Neural cell (in vitro differentiated cells): ENCODE data around the gene POLR2H. TPM values are rescaled to one million over a fixed set of nuclear protein-coding genes. Genes with fewer than 3 reads are reported as not detected.

Source experiments
- H2AFZ ChIP-seq: fragments of 200-600, 300-800 bp; sonication (generic), shearing (Covaris generic); 2 replicates; pipeline ENCODE4 v1.6.0; 2014; ENCODE audit warnings: low read depth, mild to moderate bottlenecking, antibody characterized with exemption, low read length, moderate library complexity
- H3F3A ChIP-seq: fragments of 200-600 bp; shearing (Covaris generic); 2 replicates; pipeline ENCODE4 v1.6.1; 2016; ENCODE audit warnings: mild to moderate bottlenecking, moderate library complexity, mixed read lengths, antibody characterized with exemption, low read length; ENCODE audit not compliant: insufficient read depth, poor library complexity, severe bottlenecking
- H3K27ac ChIP-seq: fragments of 200-600, 300-800 bp; sonication (generic), shearing (Covaris generic); 2 replicates; pipeline ENCODE4 v1.5.1; 2014; ENCODE audit warnings: mild to moderate bottlenecking, low read length, moderate library complexity
- H3K27me3 ChIP-seq: fragments of 300-800, 200-600 bp; sonication (generic), shearing (Covaris generic); 2 replicates; pipeline ENCODE4 v1.6.0; 2014; ENCODE audit warnings: mild to moderate bottlenecking, low read depth, low read length, moderate library complexity; ENCODE audit not compliant: insufficient read depth
- H3K36me3 ChIP-seq: fragments of 300-800, 200-600 bp; sonication (generic), shearing (Covaris generic); 2 replicates; pipeline ENCODE4 v1.5.1; 2014; ENCODE audit warnings: mild to moderate bottlenecking, antibody characterized with exemption, low read length, moderate library complexity; ENCODE audit not compliant: insufficient read depth
- H3K4me2 ChIP-seq: fragments of 300-800, 200-600 bp; sonication (generic), shearing (Covaris generic); 2 replicates; pipeline ENCODE4 v1.6.0; 2014; ENCODE audit warnings: mild to moderate bottlenecking, low read length
- H3K4me3 ChIP-seq: fragments of 300-800, 200-600 bp; sonication (generic), shearing (Covaris generic); 2 replicates; pipeline ENCODE4 v1.5.1; 2014; ENCODE audit warnings: mild to moderate bottlenecking, low read length, moderate library complexity
- H3K79me2 ChIP-seq: fragments of 200-600 bp; shearing (Covaris generic); replicated peaks from 2 replicates; pipeline ENCODE4 v1.6.0; 2014; ENCODE audit warnings: mild to moderate bottlenecking, low read length, moderate library complexity; ENCODE audit not compliant: insufficient read depth
- H3K9ac ChIP-seq: fragments of 300-800, 200-600 bp; sonication (generic), shearing (Covaris generic); 2 replicates; pipeline ENCODE4 v1.6.1; 2016; ENCODE audit warnings: mild to moderate bottlenecking, low read length, mixed read lengths
- H3K9me2 ChIP-seq: fragments of 200-600 bp; shearing (Covaris generic); 2 replicates; pipeline ENCODE4 v1.6.1; 2016; ENCODE audit warnings: mild to moderate bottlenecking, low read length, mixed read lengths; ENCODE audit not compliant: insufficient read depth
- H3K9me3 ChIP-seq: fragments of 200-600, 300-800 bp; sonication (generic), shearing (Covaris generic); 2 replicates; pipeline ENCODE4 v1.6.1; 2016; ENCODE audit warnings: mild to moderate bottlenecking, mixed run types, low read length, moderate library complexity, mixed read lengths
- H4K20me1 ChIP-seq: fragments of 200-600 bp; shearing (Covaris generic); 2 replicates; pipeline ENCODE4 v1.6.1; 2016; ENCODE audit warnings: mild to moderate bottlenecking, mixed run types; ENCODE audit not compliant: insufficient read depth
- EP300 ChIP-seq: fragments of 450-650 bp; conservative IDR thresholded peaks from 2 replicates; pipeline ENCODE4 v1.6.1; 2014; ENCODE audit warnings: antibody characterized with exemption, mild to moderate bottlenecking, moderate library complexity; ENCODE audit not compliant: poor library complexity, severe bottlenecking
- EZH2 ChIP-seq: fragments of 200-600, 300-800 bp; shearing (Covaris generic), sonication (generic); IDR thresholded peaks from 2 replicates; pipeline ENCODE4 v1.6.1; 2014; ENCODE audit warnings: antibody characterized with exemption, low read length, borderline replicate concordance, mild to moderate bottlenecking; ENCODE audit not compliant: insufficient read depth, poor library complexity, severe bottlenecking
- MXI1 ChIP-seq: fragments of 450-650 bp; conservative IDR thresholded peaks from 2 replicates; pipeline ENCODE4 v1.6.1; 2014; ENCODE audit warnings: antibody characterized with exemption, mild to moderate bottlenecking; ENCODE audit not compliant: poor library complexity, severe bottlenecking
- POLR2AphosphoS5 ChIP-seq: IDR thresholded peaks from 2 replicates; pipeline ENCODE4 v1.6.1; 2012
- RAD21 ChIP-seq: fragments of 450-650 bp; conservative IDR thresholded peaks from 2 replicates; pipeline ENCODE4 v1.6.1; 2014; ENCODE audit warnings: antibody characterized with exemption, mild to moderate bottlenecking, moderate library complexity
- REST ChIP-seq: IDR thresholded peaks from 2 replicates; pipeline ENCODE4 v1.6.1; 2012; ENCODE audit warnings: borderline replicate concordance
- SMC3 ChIP-seq: fragments of 450-650 bp; conservative IDR thresholded peaks from 2 replicates; pipeline ENCODE4 v1.6.1; 2014; ENCODE audit warnings: antibody characterized with exemption, mild to moderate bottlenecking, moderate library complexity; ENCODE audit not compliant: poor library complexity
- TAF1 ChIP-seq: IDR thresholded peaks from 2 replicates; pipeline ENCODE4 v1.6.1; 2012; ENCODE audit warnings: low read depth
- polyA plus RNA-seq: library from polyadenylated mRNA; depleted of rRNA; stranded (reverse); fragments of >200 nt; gene quantifications from 2 replicates; pipeline ENCODE4 v1.2.3, GENCODE V29; 2014
- TF ChIP-seq, protein P1 (sequence below): fragments of 450-650 bp; IDR thresholded peaks from 2 replicates; pipeline ENCODE4 v1.5.1; 2014; ENCODE audit warnings: antibody characterized with exemption, mild to moderate bottlenecking, moderate library complexity; ENCODE audit not compliant: poor library complexity, severe bottlenecking

The POLR2H gene
- polyA plus RNA-seq, 1 donor from 2014 or later = 185 TPM

DNA sequence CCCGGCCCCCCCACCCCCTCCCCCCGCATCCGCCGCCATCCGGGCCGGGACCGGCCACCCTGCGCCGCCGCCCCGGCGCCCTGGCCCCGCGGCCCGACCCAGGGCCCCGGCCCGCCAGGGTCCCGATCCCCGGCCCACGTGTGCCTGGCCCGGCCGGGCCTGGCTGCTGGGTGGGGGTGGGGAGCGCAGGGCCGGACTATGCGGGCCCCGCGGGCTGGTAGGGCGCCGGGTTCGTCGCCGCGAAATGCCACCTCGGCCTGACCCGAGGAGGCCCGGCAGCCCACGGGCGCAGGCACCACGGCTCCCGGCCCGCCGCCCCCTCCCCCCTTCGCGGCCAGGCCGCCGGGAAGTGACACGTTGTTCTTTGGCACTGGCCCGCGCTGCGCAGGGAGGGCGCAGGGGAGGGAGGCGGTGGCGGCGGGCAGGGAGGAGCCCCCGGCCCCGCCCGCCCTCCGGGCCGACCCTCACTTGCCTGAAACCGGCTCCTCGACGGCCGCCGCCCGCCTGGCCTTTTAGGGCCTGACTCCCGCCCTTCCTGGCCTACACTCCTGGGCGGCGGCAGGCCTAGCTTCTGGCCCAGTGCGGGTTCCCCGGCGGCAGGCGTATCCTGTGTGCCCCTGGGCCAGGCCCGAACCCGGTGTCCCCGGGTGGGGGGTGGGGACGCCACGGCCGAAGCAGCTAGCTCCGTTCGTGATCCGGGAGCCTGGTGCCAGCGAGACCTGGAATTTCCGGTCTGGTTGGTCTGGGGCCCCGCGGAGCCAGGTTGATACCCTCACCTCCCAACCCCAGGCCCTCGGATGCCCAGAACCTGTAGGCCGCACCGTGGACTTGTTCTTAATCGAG is 46.6 kb upstream of the POLR2H start:
- Histone ChIP-seq H3K9ac (peak overlapping the region; percentile 81), H3K9me3 (no peaks in the 10 kb centered on the region), H3K36me3 (no peaks in the 10 kb centered on the region), H2AFZ (no peak overlapping the region), H3F3A (no peaks in the 10 kb centered on the region), H3K27ac (peak overlapping the region; percentile 62), H3K9me2 (no peaks in the 10 kb centered on the region), H3K27me3 (no peaks in the 10 kb centered on the region), H3K4me3 (peak overlapping the region; percentile 87), H4K20me1 (no peaks in the 10 kb centered on the region), H3K4me2 (peak overlapping the region; percentile 89), H3K79me2 (peaks cover 35% of the 10 kb centered on the region)
- TF ChIP-seq EZH2 = no peak
- TF ChIP-seq POLR2AphosphoS5 = no peak
- TF ChIP-seq, protein P1, sequence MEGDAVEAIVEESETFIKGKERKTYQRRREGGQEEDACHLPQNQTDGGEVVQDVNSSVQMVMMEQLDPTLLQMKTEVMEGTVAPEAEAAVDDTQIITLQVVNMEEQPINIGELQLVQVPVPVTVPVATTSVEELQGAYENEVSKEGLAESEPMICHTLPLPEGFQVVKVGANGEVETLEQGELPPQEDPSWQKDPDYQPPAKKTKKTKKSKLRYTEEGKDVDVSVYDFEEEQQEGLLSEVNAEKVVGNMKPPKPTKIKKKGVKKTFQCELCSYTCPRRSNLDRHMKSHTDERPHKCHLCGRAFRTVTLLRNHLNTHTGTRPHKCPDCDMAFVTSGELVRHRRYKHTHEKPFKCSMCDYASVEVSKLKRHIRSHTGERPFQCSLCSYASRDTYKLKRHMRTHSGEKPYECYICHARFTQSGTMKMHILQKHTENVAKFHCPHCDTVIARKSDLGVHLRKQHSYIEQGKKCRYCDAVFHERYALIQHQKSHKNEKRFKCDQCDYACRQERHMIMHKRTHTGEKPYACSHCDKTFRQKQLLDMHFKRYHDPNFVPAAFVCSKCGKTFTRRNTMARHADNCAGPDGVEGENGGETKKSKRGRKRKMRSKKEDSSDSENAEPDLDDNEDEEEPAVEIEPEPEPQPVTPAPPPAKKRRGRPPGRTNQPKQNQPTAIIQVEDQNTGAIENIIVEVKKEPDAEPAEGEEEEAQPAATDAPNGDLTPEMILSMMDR = no peak
- no peak for TF ChIP-seq TAF1
- no peak for TF ChIP-seq RAD21
- no peak for TF ChIP-seq EP300
- no peak for TF ChIP-seq SMC3
- peak; percentile 25 for TF ChIP-seq REST
- TF ChIP-seq MXI1 = peak; percentile 68

- peak overlapping the region; percentile 89 for H3K4me2 ChIP-seq
- TF ChIP-seq MXI1 (no peak), TAF1 (no peak), RAD21 (no peak), EZH2 (no peak), REST (no peak), POLR2AphosphoS5 (no peak), EP300 (no peak), SMC3 (no peak)
- TF ChIP-seq, protein P1 = no peak
- H3K4me3 ChIP-seq = peak overlapping the region; percentile 87
- no peaks in the 10 kb centered on the region for H3K9me3 ChIP-seq
- no peaks in the 10 kb centered on the region for H3K9me2 ChIP-seq
- peaks cover 35% of the 10 kb centered on the region for H3K79me2 ChIP-seq
- no peaks in the 10 kb centered on the region for H3K36me3 ChIP-seq
- no peaks in the 10 kb centered on the region for H4K20me1 ChIP-seq
- H2AFZ ChIP-seq = no peak overlapping the region
- peak overlapping the region; percentile 81 for H3K9ac ChIP-seq
- H3K27me3 ChIP-seq = no peaks in the 10 kb centered on the region
- H3K27ac ChIP-seq = peak overlapping the region; percentile 62
- H3F3A ChIP-seq = no peaks in the 10 kb centered on the region
These were observed 46.0 kb upstream of the POLR2H start for GRCh38 chr3:184315543-184315867.
